Progenitor cell of endocrine pancreas (in vitro differentiated cells): ENCODE data around the gene C9orf43. TPM values are rescaled to one million over a fixed set of nuclear protein-coding genes. Genes with fewer than 3 reads are reported as not detected.

ENCODE experiments used
- DNase-seq: peaks from one replicate; pipeline ENCODE4 v3.0.0; 2021; ENCODE audit warnings: low spot score; ENCODE audit not compliant: unreplicated experiment
- H3K27ac Mint-ChIP-seq: 2 replicates; pipeline ENCODE4 v1.8.0; 2021; ENCODE audit warnings: mild to moderate bottlenecking, moderate library complexity, mixed read lengths
- H3K27me3 Mint-ChIP-seq: 2 replicates; pipeline ENCODE4 v1.8.0; 2021; ENCODE audit warnings: mixed read lengths
- H3K36me3 Mint-ChIP-seq: 2 replicates; pipeline ENCODE4 v1.8.0; 2022; ENCODE audit warnings: mixed read lengths; ENCODE audit not compliant: insufficient read depth
- H3K4me1 Mint-ChIP-seq: 2 replicates; pipeline ENCODE4 v1.8.0; 2021; ENCODE audit warnings: low read depth, mixed read lengths
- H3K4me3 Mint-ChIP-seq: 2 replicates; pipeline ENCODE4 v1.8.0; 2021; ENCODE audit warnings: low read depth, mild to moderate bottlenecking, moderate library complexity, mixed read lengths
- H3K9me3 Mint-ChIP-seq: 2 replicates; pipeline ENCODE4 v1.8.0; 2021; ENCODE audit warnings: low read depth, mixed read lengths
- CTCF ChIP-seq: fragments of 200-600 bp; sonication (generic); IDR thresholded peaks from one replicate; pipeline ENCODE4 v1.5.0; 2021; ENCODE audit warnings: antibody characterized with exemption, mild to moderate bottlenecking; ENCODE audit not compliant: unreplicated experiment
- total RNA-seq: library from RNA; stranded (reverse); gene quantifications from 2 replicates; pipeline ENCODE4 v1.2.1, GENCODE V29; 2021

Gene C9orf43
- total RNA-seq, 1 donor from 2014 or later, result 1.6 TPM

- Mint-ChIP-seq H3K9me3 (no peaks in the 10 kb centered on the region), H3K4me1 (peaks cover 35% of the 10 kb centered on the region), H3K27me3 (peaks cover 7% of the 10 kb centered on the region), H3K4me3 (no peak overlapping the region), H3K27ac (no peak overlapping the region), H3K36me3 (peaks cover 3% of the 10 kb centered on the region)
- no peak for TF ChIP-seq CTCF
- no peak for DNase-seq
Observed at GRCh38 chr9:113467183-113467582, 56.6 kb downstream of the C9orf43 start.

- no peaks in the 10 kb centered on the region for H3K27me3 Mint-ChIP-seq
- no peaks in the 10 kb centered on the region for H3K9me3 Mint-ChIP-seq
- no peak for DNase-seq
- H3K4me3 Mint-ChIP-seq, result no peak overlapping the region
- peaks cover 3% of the 10 kb centered on the region for H3K36me3 Mint-ChIP-seq
- peaks cover 29% of the 10 kb centered on the region for H3K4me1 Mint-ChIP-seq
- no peak overlapping the region for H3K27ac Mint-ChIP-seq
- no peak for TF ChIP-seq CTCF
Observed at GRCh38 chr9:113468716-113469448, 58.3 kb downstream of the C9orf43 start.

- DNase-seq, result no peak
- Mint-ChIP-seq H3K4me1 (peaks cover 11% of the 10 kb centered on the region), H3K4me3 (no peak overlapping the region), H3K9me3 (no peaks in the 10 kb centered on the region), H3K36me3 (peaks cover 4% of the 10 kb centered on the region), H3K27ac (no peak overlapping the region), H3K27me3 (no peaks in the 10 kb centered on the region)
- no peak for TF ChIP-seq CTCF
Observed at GRCh38 chr9:113471143-113471542, 60.6 kb downstream of the C9orf43 start.

GRCh38 chr9:113471566-113471965 lies 61.0 kb downstream of the C9orf43 start:
- Mint-ChIP-seq H3K27ac (no peak overlapping the region), H3K36me3 (peaks cover 5% of the 10 kb centered on the region), H3K4me3 (no peak overlapping the region), H3K9me3 (no peaks in the 10 kb centered on the region), H3K4me1 (peaks cover 11% of the 10 kb centered on the region), H3K27me3 (no peaks in the 10 kb centered on the region)
- DNase-seq, result no peak
- TF ChIP-seq CTCF, result no peak

- no peak for TF ChIP-seq CTCF
- DNase-seq, result no peak
- no peaks in the 10 kb centered on the region for H3K27me3 Mint-ChIP-seq
- H3K4me3 Mint-ChIP-seq, result no peak overlapping the region
- peaks cover 5% of the 10 kb centered on the region for H3K36me3 Mint-ChIP-seq
- peaks cover 11% of the 10 kb centered on the region for H3K4me1 Mint-ChIP-seq
- H3K27ac Mint-ChIP-seq, result no peak overlapping the region
- H3K9me3 Mint-ChIP-seq, result no peaks in the 10 kb centered on the region
Observed at GRCh38 chr9:113472199-113472598, 61.7 kb downstream of the C9orf43 start.
